WI38 (cell line): Measurements from ENCODE around the gene LUZP2.

Experiments used
- H3K4me3 ChIP-seq: 2 replicates; pipeline ENCODE4 v1.5.1; 2011; ENCODE audit warnings: low read depth, mild to moderate bottlenecking, control low read depth, low read length
- TF ChIP-seq, protein P1 (sequence below): IDR thresholded peaks from 2 replicates; pipeline ENCODE4 v1.5.1; 2012; ENCODE audit warnings: low read depth, mild to moderate bottlenecking, control low read depth, low read length

The LUZP2 gene

DNA sequence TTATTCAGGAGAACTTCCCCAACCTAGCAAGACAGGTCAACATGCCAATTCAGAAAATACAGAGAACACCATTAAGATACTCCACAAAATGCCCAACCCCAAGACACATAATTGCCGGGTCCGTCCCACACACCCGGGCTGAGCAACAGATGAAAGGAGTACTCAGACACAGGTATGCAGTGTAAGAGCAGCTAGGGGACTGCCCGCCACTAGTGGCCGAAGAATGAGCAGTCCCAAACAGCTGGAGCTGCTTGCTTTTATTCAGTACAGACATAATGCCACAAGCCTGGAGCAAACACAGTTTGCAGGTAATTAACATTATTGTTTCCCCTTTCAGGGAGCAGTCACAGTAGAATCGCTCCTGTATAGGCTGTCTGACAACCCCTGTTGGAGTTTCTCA is 364.6 kb downstream of the LUZP2 start:
- TF ChIP-seq, protein P1, sequence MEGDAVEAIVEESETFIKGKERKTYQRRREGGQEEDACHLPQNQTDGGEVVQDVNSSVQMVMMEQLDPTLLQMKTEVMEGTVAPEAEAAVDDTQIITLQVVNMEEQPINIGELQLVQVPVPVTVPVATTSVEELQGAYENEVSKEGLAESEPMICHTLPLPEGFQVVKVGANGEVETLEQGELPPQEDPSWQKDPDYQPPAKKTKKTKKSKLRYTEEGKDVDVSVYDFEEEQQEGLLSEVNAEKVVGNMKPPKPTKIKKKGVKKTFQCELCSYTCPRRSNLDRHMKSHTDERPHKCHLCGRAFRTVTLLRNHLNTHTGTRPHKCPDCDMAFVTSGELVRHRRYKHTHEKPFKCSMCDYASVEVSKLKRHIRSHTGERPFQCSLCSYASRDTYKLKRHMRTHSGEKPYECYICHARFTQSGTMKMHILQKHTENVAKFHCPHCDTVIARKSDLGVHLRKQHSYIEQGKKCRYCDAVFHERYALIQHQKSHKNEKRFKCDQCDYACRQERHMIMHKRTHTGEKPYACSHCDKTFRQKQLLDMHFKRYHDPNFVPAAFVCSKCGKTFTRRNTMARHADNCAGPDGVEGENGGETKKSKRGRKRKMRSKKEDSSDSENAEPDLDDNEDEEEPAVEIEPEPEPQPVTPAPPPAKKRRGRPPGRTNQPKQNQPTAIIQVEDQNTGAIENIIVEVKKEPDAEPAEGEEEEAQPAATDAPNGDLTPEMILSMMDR: no peak
- H3K4me3 ChIP-seq: no peak overlapping the region

- TF ChIP-seq, protein P1: no peak
- no peak overlapping the region for H3K4me3 ChIP-seq
Measured at GRCh38 chr11:24866743-24867142, 369.9 kb downstream of the LUZP2 start.

DNA sequence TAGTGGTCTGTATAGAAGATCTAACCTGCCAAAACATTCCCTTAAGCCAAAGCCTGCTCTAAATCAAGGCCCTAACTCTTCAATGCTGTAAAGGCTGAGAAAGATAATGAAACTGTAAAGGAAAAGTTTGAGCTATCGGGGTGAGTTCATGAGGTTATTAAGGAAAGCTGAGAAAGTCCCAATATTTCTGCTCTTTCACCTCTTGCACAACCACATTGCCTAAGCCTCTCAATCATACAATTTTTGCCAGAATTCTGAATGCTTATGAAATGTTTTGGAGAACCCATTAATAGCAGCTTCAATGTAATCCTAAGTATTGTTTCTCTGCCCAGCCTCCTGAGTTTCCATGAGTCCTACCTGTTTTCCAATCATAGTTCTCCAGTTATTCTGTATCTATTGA is 373.2 kb downstream of the LUZP2 start:
- TF ChIP-seq, protein P1: no peak
- H3K4me3 ChIP-seq: no peak overlapping the region

DNA sequence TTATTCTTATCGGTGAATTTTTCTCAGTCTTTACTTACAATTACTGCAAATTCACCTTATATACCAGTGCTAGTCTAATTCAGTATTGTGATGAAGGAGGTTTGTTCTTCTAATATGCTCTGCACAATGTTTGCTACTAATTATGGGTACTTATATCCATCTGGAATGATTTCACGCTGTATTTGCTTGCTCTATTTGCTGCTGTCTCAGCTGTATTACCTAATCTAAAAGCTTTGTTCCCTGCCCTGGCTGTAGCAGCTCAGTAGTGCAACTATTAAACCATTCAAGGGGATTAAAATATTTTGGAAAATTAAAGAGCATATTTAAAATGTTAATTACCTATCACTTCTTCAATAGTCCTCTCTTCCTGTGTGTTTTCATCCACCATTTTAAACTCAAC is 375.3 kb downstream of the LUZP2 start:
- H3K4me3 ChIP-seq: no peak overlapping the region
- TF ChIP-seq, protein P1: no peak

GRCh38 chr11:24872651-24873311 is 375.9 kb downstream of the LUZP2 start:
- TF ChIP-seq, protein P1: no peak

DNA sequence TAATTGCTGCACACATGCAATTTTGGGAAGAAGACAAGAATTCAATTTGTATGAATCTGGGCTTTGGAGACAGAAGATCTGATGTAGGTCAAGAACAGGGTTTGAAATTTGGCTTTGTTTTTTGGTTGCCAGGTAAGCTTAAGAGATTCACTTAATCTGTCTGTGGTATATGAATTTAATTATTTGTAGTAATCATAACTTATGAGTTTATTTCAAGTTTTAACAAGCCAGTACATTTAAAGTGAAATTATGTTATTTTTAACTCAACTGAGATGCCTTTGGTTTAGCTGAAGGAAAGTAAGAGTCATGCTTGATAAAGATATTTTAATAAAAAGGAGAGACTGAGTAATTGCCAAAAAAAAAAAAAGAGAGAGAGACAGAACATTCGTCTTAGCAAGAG is 384.1 kb downstream of the LUZP2 start:
- TF ChIP-seq, protein P1: no peak
- H3K4me3 ChIP-seq: no peak overlapping the region

More at GRCh38 chr11:24872651-24873311, 375.9 kb downstream of the LUZP2 start:
- H3K4me3 ChIP-seq: no peak overlapping the region

- TF ChIP-seq, protein P1: no peak
- H3K4me3 ChIP-seq: no peak overlapping the region
Measured at GRCh38 chr11:24885580-24886173, 388.8 kb downstream of the LUZP2 start.
